T follicular helper cell (primary cell): Measurements from ENCODE around the gene FHOD3.
"Not testable (repeated sequence)": the region's sequence is repeated elsewhere in the genome, so short reads cannot be mapped to it uniquely, and the experiment has no call there.

ENCODE experiments used
- DNase-seq: peaks from one replicate; pipeline ENCODE4 v3.0.0-alpha.2; 2020; ENCODE audit warnings: low read depth

Gene FHOD3

DNA sequence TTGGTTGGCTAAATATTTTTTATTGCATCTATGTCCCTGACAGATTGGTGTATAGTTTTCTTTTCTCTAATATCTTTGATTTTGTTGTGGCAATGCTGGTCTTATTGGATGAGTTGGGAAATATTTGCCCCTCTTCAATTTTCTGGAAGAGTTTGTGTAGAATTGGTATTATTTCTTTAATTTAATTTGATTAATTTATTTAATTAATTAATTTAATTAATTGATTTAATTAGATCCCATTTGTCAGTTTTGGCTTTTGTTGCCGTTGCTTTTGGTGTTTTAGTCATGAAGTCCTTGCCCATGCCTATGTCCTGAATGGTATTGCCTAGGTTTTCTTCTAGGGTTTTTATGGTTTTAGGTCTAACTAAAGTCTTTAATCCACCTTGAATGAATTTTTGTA is 253.8 kb downstream of the FHOD3 start:
- DNase-seq, result not testable (repeated sequence)

DNA sequence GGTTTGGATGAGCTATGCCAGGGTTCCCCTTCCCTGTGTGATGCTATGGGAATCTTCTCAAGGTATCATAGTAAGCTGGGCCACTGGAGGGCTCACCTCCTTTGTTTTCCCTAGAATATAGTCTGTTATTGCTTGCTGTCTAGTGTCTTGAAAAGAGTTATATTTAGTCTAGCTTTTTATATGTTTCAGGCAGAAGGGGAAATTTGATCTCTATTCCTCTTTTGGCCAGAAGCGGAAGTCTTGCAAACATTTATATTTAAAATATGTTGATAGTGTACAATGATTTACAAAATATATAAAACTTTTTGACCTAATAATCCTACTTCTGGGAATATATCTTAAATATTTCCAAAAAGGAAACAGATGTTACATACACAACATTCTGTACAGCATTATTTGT is 260.7 kb downstream of the FHOD3 start:
- no peak for DNase-seq

GRCh38 chr18:36559149-36559857 is 261.8 kb downstream of the FHOD3 start:
- DNase-seq, result no peak

DNA sequence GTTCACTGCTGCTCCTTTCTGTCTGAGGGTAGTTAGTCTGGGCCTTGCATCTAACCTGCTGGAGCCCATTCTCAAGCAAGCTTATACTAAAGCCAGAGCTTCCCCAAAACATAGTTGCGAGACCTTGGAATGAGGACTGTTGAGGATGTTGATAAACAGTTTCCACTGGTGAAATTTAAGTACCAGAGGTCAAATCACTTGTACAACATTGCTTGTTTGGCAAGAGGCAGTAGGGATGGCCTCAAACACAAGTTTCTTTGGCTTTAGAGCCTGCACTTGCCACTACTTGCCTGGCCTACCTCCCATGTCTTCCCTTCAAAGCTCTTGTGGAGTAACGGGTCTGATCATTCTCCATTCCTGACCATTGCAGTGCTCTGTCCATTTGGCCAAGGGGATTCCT is 262.7 kb downstream of the FHOD3 start:
- DNase-seq, result no peak

- DNase-seq, result no peak
Observed at GRCh38 chr18:36561046-36561445, 263.5 kb downstream of the FHOD3 start.

GRCh38 chr18:36564841-36565240 is 267.3 kb downstream of the FHOD3 start:
- no peak for DNase-seq

GRCh38 chr18:36567800-36568199 is 270.3 kb downstream of the FHOD3 start:
- DNase-seq, result no peak

DNA sequence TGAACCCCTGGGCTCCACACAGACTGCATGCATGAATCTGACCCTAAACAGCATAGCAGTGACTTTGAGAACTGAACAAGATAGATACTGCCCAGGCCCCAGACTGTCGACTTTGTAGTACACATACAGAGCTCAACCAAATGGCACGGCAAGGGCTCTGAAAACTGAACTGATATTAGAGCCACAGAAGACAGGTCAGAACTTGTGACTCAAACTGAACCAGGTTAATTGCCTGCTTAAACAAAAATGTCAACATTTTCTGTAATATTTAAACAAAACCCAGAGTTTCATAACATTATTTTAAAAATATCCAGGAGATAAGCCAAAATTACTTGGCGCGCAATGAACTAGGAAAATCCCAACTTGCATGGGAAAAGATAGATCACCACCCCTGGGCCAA is 271.0 kb downstream of the FHOD3 start:
- no peak for DNase-seq

- no peak for DNase-seq
Observed at GRCh38 chr18:36572135-36572856, 274.8 kb downstream of the FHOD3 start.

DNA sequence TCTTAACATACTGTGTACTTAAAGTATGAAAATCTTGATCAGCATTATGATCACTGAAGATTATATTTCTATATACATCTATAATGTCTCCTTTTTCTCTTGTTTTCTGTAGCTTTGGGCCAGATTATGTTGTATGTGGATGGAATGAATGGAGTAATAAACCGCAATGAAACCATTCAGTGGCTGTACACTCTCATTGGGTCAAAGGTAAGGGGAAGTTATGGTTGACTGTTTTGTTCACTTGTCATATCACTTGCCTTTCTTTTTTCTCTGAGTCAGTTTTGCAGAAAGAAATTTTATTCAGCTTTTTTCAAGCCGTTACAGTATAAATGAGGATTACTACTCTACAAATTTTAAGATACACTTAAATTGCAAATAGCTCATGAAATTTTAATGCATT is 278.8 kb downstream of the FHOD3 start:
- no peak for DNase-seq

DNA sequence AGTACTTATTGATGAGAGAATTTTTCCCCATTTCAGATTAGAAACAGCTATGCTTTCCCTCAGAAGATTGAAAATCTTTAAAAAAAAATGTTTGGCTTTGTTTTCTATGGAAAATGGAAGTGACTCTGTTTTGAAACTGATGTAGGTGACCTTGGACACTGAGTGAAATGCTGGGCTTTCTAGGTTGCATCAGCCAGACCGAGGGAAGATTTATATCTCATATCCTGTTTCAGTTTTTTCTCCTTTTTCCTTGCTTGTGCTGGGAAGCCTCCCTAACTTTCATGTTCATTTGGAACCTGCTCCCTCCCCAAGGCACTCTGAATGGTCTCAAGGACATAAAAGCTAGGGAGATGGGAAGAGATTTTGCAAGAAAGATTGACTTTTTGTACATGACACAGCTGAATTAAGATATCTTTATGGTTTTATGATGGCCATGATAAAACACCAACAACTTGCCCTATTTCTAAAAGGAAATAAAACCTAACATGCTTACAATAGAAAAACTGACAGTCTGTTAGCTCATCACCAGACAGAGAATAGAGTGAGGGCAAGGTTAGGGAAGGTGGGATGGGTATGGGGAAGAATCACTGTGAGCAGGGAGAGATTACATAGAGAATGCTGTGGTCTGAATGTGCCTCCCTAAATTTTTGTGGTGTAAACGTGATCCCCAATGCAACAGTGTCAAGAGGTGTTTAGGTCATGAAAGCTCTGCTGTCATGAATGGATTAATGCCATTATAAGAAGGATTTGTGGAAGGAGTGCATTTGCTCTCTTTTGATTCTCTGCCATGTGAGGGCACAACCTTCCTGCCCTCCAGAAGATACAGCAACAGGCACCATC is 281.6 kb downstream of the FHOD3 start:
- DNase-seq, result no peak

DNA sequence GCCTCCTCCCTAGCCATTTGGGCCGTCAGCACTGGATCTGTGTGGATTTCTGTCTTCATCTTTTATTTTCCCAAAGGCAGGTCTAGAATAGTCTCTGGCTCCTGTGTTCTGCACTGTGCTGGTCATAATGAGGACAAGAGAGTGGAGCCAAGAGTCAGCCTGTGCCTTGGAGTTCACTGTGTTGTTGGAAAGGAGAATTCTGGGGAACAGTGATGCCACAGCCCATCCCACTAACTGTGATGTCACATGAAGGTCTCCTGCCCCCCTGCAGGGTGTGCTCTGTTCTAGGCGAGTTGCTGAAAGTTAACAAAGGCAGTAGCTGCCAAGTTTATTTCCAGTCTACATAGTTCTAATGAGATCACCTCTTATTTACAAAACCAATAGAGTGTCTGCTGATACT is 282.8 kb downstream of the FHOD3 start:
- DNase-seq, result no peak

- no peak for DNase-seq
Observed at GRCh38 chr18:36580874-36581750, 283.6 kb downstream of the FHOD3 start.

DNA sequence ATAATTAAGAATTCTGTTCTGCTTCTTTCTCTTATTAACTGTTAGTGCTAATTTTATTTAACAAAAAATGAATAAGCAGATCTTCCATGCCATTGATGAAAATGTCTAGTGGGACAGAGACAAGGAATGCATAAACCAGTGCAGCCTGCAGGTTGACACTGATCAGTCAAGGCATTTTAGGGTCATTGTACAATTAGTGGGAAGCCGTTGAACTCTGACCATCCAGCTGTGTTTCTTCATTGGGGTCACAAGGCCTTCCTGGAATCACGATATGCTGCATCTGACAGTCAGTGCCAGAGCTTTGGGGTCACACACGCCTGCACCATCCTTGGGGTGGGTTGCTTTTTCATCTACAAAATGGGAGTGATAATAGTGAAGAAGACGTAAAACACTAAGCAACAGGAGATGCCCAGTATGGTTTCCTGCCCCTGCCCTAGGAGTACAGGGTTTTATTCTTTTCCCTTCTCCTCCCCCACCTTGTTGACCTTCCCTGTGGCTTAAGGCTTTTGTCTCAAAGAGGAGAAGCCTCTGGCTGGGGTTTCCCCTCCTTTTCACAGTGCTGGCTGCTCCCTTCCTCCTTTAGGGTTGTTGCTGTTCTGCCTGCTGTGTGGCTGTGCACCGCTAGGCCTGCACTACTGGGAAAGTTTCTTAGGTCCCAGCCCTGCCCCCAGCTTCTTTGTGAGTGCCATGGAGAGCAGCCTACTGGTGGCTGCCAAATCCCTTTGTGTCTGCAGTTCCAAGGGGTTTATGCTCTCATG is 285.7 kb downstream of the FHOD3 start:
- DNase-seq, result no peak

GRCh38 chr18:36589857-36590543 is 292.5 kb downstream of the FHOD3 start:
- DNase-seq, result no peak

- no peak for DNase-seq
Observed at GRCh38 chr18:36590621-36591580, 293.4 kb downstream of the FHOD3 start.

DNA sequence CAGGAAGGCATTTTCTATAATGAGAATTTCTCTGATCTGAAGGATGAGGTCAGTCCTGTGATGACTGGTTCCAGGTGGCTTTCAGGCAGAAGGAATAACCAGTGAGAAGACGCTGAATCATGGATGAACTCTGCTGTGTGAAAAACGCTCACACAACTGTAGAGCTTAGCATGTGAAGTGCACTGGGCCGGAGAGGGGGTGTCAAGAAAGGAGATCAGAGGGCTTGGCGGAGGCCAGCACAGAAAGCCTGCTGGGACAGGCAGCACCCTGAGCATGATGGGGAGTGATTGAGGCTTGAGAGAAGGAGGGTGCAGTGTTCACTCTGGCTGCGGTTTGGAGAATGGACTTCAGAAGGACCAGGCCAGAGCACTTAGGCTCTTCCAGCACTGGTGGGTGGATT is 294.8 kb downstream of the FHOD3 start:
- DNase-seq, result no peak

DNA sequence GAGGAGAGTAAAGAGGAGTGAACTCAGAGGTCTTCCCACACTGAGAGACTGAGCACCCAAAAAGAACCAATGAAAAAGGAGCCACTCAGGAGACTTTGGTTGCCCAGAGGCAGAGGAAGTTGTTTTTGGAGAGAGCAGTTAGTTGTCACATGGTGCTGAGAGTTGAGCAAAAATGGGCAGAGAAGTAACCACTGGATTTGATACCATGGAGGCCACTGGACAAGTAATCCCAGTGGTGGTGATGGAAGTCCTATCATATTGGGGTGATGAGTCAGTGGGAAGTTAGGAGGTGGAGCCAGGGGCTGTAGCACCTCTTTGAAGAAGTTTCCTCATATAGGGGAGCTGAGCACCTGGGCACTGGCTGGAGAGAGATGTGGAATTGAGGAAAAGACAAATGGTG is 295.5 kb downstream of the FHOD3 start:
- no peak for DNase-seq

- DNase-seq, result no peak
Observed at GRCh38 chr18:36593641-36594040, 296.1 kb downstream of the FHOD3 start.
